Measurements from ENCODE around the gene FBXO17.

DNA sequence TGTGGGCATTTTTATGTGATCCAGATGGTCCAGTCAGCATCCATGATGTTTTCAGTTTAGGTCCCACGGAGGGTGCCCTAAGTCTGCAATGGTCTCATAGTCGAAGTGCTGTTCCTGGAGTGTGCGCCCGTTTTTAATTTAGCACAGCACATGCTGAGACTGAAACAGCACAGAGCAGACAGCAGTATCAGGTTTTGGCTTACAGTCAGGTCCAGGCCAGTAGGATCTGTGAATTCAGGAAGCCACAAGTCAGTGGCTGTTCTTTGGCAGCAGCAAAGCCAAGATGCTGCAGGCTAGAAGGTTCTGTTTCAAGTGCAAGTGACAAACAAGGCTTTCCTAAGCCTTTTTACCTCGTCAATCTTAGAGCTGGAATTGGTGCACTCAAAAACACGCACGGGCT lies 38.5 kb upstream of the FBXO17 start:
- no peak for TF ChIP-seq BCL3 (IDR thresholded peaks at IDR 0.05)
- TF ChIP-seq, protein P1, sequence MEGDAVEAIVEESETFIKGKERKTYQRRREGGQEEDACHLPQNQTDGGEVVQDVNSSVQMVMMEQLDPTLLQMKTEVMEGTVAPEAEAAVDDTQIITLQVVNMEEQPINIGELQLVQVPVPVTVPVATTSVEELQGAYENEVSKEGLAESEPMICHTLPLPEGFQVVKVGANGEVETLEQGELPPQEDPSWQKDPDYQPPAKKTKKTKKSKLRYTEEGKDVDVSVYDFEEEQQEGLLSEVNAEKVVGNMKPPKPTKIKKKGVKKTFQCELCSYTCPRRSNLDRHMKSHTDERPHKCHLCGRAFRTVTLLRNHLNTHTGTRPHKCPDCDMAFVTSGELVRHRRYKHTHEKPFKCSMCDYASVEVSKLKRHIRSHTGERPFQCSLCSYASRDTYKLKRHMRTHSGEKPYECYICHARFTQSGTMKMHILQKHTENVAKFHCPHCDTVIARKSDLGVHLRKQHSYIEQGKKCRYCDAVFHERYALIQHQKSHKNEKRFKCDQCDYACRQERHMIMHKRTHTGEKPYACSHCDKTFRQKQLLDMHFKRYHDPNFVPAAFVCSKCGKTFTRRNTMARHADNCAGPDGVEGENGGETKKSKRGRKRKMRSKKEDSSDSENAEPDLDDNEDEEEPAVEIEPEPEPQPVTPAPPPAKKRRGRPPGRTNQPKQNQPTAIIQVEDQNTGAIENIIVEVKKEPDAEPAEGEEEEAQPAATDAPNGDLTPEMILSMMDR (IDR thresholded peaks at IDR 0.05) = no peak
